HuH-7 (cell line): ENCODE results near the gene ARID3A.
"Not testable (repeated sequence)": the region's sequence is repeated elsewhere in the genome, so short reads cannot be mapped to it uniquely, and the experiment has no call there.

Experiments
- DNase-seq: peaks from one replicate; pipeline ENCODE4 v3.0.0; 2011; ENCODE audit warnings: low spot score

The ARID3A gene

DNA sequence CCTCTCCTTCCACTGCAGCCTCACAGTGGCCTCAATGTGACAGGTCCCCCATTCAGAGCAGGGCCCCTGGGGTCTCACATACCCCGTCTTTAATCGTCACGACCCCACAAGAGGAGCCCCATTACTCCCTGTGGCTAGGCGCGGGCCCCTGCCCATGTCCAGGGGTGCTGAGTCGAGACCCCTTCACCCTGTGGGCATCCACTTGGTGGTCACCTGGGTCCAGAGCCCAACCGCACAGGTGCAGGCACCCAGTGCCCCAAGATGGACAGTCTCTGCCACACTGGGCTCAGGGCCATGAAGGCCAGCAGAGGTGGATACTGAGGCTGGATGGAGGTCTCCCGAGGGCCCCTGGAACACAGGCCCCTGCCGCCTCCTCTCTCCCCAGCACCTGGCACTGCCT is 92.1 kb downstream of the ARID3A start:
- no peak for DNase-seq

DNA sequence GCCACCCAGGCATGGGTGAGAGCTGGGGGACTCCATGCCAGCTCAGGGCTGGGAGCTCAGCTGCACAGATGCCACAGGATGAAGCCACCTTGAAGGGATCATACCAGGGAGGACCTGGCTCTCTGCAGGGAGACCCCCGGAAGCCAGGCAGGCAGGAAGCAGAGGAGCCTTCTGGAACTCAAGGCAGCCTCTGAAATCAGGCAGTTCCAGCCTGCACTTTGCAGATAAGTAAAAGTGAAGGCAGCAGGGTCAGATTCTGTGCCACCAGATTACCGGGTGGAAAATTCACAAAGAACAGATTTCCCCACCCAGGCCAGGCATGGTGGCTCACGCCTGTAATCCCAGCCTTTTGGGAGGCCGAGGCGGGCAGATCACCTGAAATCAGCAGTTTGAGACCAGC is 92.6 kb downstream of the ARID3A start:
- no peak for DNase-seq

DNA sequence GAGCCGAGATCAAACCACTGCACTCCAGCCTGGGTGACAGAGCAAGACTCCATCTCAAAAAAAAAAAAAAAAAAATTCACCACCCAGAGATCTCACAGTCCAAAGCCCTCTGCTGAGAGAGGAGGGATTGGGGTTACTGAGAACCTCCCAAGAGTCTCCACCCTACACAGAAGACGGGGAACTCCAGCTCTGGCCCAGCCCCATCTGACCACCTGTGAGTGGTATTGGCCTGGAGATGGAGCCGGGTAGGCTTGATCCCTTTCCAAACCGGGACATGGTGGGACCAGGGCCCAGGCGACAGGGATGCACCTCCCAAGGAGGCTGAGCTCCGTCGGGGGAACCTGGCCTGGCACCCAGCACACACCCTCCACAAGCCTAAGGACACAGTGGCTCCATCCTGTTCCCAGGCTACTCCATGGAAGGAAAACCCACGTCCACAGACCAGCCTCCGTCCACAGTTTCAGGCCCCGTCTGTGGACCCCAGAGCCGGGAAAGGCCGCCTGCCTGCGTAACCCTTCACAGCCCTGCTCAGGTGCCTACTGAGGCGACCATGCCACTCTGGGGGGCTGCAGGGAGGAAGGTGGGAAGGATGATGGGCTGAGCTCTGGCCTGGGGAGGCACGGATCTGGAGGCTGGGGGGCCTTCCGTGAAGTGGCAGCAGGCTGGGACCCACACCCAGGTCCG is 93.2 kb downstream of the ARID3A start:
- DNase-seq, result no peak

DNA sequence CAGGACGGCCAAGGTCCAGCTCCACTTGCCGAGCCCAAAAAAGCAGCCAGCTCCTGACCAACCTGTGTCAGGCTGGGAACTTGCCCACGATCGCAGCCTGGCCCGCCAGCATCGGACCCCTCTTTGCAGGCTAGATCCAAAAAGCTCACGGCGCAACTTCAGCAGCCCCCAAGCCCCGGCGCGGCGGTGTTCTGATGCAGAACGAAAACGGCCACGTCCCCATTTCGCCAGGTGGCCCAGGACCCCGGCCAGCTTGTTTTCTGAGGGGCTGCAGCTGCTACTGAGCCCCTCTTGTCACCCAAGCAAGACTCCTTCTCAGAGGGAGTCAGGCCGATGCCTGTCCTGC is 93.8 kb downstream of the ARID3A start:
- no peak for DNase-seq

DNA sequence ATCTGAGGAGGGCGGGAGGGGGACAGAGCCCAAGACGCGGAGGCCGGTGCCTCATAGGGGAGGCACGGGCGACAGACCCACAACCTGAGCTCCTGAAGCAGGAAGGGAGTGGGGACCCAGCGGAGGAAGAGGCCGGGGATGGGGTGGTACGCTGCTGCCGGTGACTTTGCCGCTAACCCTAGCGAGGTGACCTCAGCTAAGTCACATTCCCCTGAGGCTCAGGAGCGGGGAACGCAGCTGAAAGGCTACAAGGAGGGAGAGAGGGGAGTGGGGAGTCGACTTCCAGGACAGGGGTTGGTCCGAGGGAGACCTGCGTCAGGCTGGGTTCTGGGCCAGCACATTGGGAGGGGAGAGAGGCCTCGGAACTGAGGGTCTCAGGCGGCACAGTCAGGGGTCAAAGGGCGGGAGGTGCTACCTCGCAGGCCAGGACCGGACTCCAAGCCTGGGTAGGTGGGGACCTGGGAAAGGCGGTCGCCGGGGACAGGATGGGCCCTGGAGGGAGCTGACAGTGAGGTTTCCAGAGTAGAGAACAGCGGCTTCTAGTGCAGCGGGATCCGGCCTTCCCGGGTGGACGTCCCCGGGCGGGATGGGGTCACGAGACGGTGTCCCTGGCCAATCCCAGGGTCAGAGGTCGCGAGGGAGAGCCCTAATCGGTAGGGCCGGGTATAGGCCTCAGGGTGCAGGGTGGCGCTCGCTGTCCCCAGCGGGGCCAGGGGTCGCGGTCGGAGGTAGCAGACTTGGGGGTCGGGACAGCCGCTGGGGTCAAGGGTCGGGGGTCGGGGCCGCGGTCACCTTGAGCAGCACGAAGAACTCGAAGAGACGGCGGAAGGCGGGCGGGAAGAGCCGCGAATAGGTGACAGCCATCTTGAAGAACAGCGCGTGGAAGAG is 94.4 kb downstream of the ARID3A start:
- DNase-seq, result no peak

DNA sequence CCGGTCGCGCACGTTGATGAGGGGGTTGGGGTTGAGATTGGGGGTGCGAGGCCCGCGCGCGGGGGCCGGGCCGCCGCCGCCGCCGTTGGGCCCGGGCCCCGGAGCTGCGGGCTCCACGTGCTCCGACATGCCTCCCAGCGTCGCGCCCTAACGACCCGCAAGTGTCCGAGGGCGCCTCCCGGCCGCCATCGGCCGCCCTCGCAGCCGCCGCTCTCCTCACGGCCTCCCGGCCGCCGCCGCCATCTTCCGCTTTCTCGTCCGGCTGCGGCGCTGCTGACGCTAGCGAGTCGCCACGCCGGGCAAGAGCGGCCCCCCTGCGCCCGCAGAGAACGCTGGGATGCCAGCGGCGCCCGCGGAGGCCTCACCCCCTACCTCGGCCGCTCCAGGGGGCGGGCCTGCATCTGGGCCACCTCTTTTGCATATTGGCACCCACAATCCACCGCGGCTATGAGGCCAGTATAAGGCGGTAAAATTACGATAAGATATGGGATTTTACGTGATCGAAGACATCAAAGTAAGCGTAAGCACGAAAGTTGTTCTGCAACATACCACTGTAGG is 95.1 kb downstream of the ARID3A start, which contains the start of gene TMEM259:
Gene TMEM259 (minus strand): TSS at position 256 of the 558 bp plus-strand sequence. CDS start 127 bp downstream, at position 129.
- peak; percentile 87 for DNase-seq

DNA sequence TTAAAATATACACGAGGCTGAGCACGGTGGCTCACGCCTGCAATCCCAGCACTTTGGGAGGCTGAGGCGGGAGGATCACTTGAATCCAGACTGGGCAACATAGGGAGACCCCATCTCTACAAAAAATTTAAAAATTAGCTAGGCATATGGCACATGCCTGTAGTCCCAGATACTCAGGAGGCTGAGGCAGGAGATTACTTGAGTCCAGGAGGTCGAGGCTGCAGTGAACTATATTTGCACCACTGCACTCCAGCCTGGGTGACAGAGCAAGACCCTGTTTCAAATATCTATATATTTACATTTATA is 98.0 kb downstream of the ARID3A start:
- not testable (repeated sequence) for DNase-seq

DNA sequence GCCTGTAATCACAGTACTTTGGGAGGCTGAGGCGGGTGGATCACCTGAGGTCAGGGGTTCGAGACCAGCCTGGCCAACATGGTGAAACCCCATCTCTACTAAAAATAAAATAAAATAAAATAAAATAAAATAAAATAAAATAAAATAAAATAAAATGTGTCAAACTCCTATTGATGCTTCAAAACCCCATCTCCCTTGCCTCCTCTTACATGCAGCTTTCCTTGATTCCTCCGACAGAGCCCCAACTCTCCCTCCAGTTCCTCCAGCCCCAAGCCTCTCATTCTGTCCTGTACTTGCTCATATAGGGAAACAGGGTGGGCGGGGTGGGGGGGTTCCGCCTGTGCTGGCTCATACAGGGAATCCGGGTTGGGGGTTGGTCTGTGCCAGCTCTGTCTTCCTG is 99.2 kb downstream of the ARID3A start:
- not testable (repeated sequence) for DNase-seq
